HPDE6-E6E7 (cell line): Measurements from ENCODE around the gene CD151.
A peak's percentile ranks its signal among the peaks of the same experiment; 100 is the strongest.

Source experiments
- DNase-seq: peaks from one replicate; pipeline ENCODE4 v3.0.0; 2011; ENCODE audit warnings: missing footprints; ENCODE audit errors: extremely low spot score

CD151 gene

GRCh38 chr11:829176-829846 is 3.4 kb upstream of the CD151 start:
- no peak for DNase-seq

- no peak for DNase-seq
Measured at GRCh38 chr11:829847-830294, 2.9 kb upstream of the CD151 start.

GRCh38 chr11:830295-831117 is 2.2 kb upstream of the CD151 start:
- DNase-seq, result no peak

GRCh38 chr11:831118-831864 is 1.5 kb upstream of the CD151 start:
- DNase-seq, result no peak

GRCh38 chr11:831961-832528 is 707 bp upstream of the CD151 start:
- no peak for DNase-seq

GRCh38 chr11:833114-833791 is 501 bp downstream of the CD151 start:
- DNase-seq, result no peak

- no peak for DNase-seq
Measured at GRCh38 chr11:833849-834311, 1.1 kb downstream of the CD151 start.

- DNase-seq, result peak; percentile 72
Measured at GRCh38 chr11:834371-835316, 1.9 kb downstream of the CD151 start.

- DNase-seq, result no peak
Measured at GRCh38 chr11:836274-836673, 3.5 kb downstream of the CD151 start.

- DNase-seq, result no peak
Measured at GRCh38 chr11:836700-837099, 3.9 kb downstream of the CD151 start.

- DNase-seq, result no peak
Measured at GRCh38 chr11:837189-837989, 4.6 kb downstream of the CD151 start.

- DNase-seq, result no peak
Measured at GRCh38 chr11:837990-838307, 5.2 kb downstream of the CD151 start.

GRCh38 chr11:838441-839279 is 5.9 kb downstream of the CD151 start:
- no peak for DNase-seq

- DNase-seq, result no peak
Measured at GRCh38 chr11:839280-839623, 6.5 kb downstream of the CD151 start.

- no peak for DNase-seq
Measured at GRCh38 chr11:839875-840617, 7.3 kb downstream of the CD151 start.

GRCh38 chr11:841981-842369 is 9.2 kb downstream of the CD151 start:
- no peak for DNase-seq

GRCh38 chr11:842370-843002 is 9.7 kb downstream of the CD151 start, which contains the start of the genes POLR2L and TSPAN4:
POLR2L (minus strand) TSS chr11:842529; CDS start chr11:842508, 21 bp downstream.
TSPAN4 (plus strand) TSS chr11:842852; CDS start chr11:850305, 7,453 bp downstream.
- no peak for DNase-seq
